HG02852 (cell line): ENCODE measurements around the gene BCAS1.

ENCODE experiments used
- ATAC-seq: cut with Tn5 transposase; IDR thresholded peaks from one replicate; pipeline ENCODE4 v1.9.1; 2021; ENCODE audit warnings: mild to moderate bottlenecking, moderate library complexity; ENCODE audit not compliant: unreplicated experiment

Gene BCAS1

GRCh38 chr20:53930651-53931504 is 139.5 kb downstream of the BCAS1 start:
- no peak for ATAC-seq

GRCh38 chr20:53929974-53930650 is 140.3 kb downstream of the BCAS1 start:
- peak; percentile 58 for ATAC-seq

DNA sequence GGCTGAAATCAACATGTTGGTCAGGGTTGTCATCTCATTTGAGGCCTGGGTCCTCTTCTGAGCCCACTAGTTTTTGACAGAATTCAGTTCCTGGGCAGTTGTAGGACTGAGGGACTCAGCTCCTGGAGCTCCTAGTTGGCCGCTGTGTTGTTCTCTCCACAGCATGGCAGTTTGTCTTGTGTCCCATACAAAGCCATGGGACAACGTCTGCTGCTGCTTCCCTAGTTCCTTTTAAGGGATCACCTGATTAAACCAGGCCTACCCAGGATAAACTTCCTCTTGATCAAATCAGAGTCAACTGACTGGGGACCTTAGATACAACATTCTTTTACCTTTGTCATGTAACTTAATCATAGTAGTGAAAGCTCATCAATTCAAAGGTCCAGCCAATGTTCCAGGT is 141.0 kb downstream of the BCAS1 start:
- ATAC-seq: no peak

GRCh38 chr20:53927990-53928389 is 142.4 kb downstream of the BCAS1 start:
- no peak for ATAC-seq

DNA sequence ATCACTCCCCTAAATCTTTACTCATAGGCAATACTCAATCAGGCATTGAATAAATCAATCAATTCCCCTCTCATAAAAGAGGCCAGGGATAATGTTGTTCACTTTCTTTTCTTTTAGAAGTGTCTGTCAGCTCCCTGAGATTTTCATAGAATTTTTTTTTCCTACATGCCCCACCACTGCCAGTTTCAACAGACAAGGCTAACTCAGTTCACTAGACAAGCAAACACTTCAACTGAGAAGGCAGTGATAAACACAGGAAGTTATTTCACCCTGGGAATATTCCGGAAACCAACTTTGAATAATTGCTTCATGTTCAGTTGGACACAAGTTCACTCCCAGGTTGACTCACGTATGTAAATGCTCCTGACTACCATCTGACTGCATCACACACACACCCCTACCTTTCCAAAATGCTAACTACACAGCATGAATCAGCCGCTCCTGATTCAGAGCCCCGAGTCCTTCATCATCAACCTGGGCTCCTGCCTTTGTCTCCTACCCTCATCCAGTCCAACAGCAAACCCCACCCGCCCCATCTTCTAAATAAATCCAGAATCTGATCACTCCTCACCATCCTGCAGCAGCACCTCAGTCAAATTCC is 143.9 kb downstream of the BCAS1 start:
- peak; percentile 65 for ATAC-seq

DNA sequence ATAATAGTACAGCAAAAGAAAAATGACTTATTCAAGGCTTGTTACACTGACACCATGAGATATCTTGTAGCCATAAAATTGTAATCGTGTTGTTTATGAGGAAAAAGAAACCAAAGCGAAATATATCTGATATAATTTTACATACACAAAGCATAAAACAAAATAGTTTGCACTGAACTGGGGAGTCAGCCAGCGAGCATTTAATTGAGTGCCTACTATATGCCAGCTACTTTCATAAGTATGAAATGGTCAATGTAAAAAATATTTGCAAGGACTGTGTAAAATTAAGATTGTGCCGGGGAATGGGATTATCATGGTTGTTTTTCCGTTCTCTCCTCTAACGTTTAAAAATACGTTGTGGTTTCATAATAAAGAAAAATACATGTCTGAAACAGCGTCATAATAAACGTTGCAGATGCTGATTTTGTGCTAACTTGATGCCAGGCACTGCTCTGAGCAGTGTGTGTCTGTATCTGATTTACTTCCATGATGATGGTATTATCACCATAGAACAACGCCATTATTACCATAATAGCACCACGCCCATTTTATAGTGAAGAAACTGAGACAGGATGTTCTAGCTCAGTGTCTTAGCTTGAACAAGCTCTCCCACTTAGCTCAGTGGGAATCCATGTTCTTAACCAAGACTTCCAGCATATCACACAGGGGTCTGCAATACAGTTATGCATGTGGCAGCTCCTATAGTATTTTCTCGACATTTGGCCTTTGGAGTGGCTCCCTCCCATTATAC is 144.6 kb downstream of the BCAS1 start:
- ATAC-seq: no peak

DNA sequence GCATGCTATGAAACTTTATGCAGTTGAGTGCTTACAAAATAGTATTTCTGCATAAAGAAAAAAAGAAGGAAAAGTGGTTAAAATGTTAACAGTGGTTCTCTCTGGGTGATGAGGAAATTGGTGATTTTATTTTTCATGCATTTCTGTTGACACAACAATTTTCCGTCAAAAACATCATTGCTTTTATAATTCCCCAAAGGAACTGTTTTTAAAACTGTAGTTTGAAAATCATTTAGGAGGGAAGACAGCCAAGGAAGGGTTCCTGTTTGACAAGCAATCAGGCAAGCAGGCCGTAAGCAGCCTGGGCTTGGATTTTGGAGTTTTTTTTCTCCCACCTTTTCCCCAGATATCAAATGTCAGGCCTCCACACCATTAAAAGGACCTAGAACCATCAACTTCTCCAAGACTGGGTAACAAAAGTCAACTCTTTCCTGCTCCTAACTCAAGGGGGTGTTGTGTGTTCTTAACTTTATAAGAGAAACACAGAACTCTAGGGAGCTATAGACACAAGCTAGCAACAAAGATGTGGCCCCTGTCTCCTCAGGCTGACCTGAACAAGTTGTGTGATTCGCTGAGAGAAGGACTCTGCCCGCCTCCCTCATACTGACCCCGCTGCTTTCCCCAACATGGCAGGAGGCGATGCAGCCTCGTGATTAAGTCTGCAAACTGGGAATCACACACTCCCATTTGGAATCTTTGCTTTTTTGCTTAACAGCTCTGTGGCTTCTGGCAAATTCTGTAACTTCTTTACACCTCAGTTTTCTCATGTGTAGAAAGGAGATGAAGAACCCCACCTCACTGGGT is 146.6 kb downstream of the BCAS1 start:
- ATAC-seq: no peak

DNA sequence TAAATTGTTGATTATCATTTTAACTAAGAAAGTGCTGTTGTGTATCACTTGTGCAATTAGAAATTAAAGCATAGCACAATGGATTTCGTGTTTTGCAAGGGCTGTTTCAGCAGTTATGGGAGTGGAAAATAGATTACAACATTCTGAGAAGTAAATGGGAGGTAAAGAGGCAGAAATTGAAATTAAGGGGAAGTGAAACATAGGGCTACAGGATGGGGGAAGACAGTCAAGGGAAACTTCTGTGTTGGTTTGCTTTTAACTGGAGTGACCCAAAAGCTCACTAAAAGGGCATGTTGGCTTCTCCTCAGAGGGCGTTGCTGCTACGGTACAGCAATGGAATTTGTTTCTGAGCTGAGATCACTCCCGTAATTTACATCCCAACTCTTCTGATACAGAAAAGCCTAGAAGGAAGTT is 147.5 kb downstream of the BCAS1 start:
- ATAC-seq: peak; percentile 52

GRCh38 chr20:53921443-53921973 is 148.9 kb downstream of the BCAS1 start:
- no peak for ATAC-seq

DNA sequence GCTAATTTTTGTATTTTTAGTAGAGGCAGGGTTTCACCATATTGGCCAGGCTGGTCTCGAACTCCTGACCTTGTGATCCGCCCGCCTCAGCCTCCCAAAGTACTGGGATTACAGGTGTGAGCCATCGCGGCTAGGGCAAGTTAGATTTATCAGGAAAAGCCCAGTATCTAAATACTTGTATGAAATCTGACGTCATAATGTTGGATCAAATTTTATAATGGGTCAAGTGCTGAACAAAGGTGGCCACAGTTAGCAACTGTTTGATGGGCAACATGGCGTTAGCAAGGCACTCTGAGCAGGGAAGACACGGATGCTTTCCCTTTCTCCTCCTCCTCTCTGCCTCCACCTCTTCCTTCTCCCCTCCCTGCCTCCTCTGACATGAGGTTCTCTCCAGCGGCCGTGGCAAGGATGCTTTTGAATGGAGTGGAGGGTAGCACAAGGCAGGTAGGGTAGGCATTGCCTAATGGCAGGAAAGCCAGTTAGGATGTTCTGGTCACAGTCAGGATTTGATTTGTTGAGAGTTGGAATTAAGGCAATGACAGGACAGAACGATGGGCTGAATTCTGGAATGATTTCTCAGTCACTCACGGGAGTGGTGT is 149.6 kb downstream of the BCAS1 start:
- ATAC-seq: no peak

GRCh38 chr20:53919886-53920285 is 150.5 kb downstream of the BCAS1 start:
- ATAC-seq: no peak

- no peak for ATAC-seq
Measured at GRCh38 chr20:53918949-53919361, 151.4 kb downstream of the BCAS1 start.

GRCh38 chr20:53918020-53918311 is 152.4 kb downstream of the BCAS1 start:
- no peak for ATAC-seq

DNA sequence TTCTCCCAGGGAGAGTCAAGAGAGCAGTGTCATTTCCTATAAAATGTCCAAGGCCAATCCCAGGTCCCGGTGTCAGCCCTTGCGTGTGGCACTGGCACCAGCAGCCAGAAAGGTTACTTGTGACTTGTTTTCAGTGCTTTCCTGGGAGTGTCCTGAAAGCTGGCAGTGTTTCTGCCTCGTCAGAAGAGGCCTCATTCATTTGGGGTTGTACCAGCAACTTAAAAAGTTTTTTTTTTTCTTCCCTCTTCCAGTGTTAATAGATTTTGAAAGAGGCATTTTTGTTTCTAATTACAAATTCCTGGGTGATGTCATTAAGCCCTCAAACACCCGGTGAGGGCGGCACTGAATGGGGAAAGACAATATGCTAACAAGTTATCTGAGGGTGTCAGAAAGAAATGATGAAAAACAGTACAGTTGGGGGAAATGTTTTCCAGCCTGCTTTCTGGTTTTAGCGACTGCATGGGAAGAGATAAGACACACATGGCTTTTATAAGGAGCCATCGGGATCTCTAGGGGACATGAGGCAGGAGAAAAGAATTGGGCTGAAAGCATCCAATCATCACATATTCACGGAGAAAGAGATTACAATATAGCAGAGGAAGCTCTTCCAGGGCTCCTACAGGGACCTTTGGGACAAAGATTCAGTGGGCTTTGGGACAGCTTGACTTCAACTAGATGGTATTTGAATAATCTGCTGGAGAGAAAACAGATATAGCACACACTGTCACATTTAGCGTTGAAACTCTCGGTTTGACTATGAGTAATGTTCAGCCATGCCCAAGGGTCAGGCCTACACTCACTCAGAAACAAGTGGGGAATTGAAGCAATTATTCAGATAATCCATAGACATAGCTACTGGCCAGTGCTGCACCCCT is 153.0 kb downstream of the BCAS1 start:
- peak; percentile 86 for ATAC-seq

GRCh38 chr20:53916173-53916512 is 154.3 kb downstream of the BCAS1 start:
- ATAC-seq: no peak

- peak; percentile 53 for ATAC-seq
Measured at GRCh38 chr20:53915446-53916172, 154.8 kb downstream of the BCAS1 start.

GRCh38 chr20:53914781-53915445 is 155.5 kb downstream of the BCAS1 start:
- ATAC-seq: no peak
